K562 (cell line): ENCODE data around the gene ZNF296. TPM values are rescaled to one million over a fixed set of nuclear protein-coding genes. Genes with fewer than 3 reads are reported as not detected.

Source experiments
- ATAC-seq: fragments of 200-7000 bp; cut with Tn5 transposase; 3 replicates; pipeline ENCODE4 v1.9.1; 2020; ENCODE audit warnings: moderate library complexity
- BruUV-seq: library from RNA; stranded (reverse); fragments of 400-500 nt; replicated peaks from 2 replicates; lab custom pipeline; 2021; lab: Mats Ljungman, UMichigan
- CTCF ChIA-PET: fragments of 300-600 bp; formaldehyde crosslinking; extraction: SDS; loops from one replicate; lab custom pipeline; 2021; ENCODE audit warnings: low intra/inter-chr PET ratio; lab: Yijun Ruan, JAX
- POLR2A ChIA-PET: fragments of 300-600, 350-650 bp; sonication (Branson Sonifier 250); formaldehyde crosslinking; extraction: SDS; loops from one replicate; lab custom pipeline; 2021; ENCODE audit warnings: antibody characterized with exemption, inconsistent platforms; lab: Yijun Ruan, JAX
- DNase-seq, 4 experiments: peaks; one replicate each; pipeline versions ENCODE4 v3.0.0 to v3.0.0-alpha.2; 2011 to 2018; ENCODE audit warnings: low spot score in 3 of 4, mixed read lengths in 3 of 4; ENCODE audit errors: extremely low read depth in 1 of 4
- FAIRE-seq: peaks from 2 replicates; lab custom pipeline; 2011; peaks lifted over from hg19 to GRCh38; lab: Jason Lieb, UNC
- H2AFZ ChIP-seq: 2 replicates; pipeline ENCODE4 v1.6.0; 2011; ENCODE audit warnings: low read depth, low read length, control low read depth, inconsistent platforms
- H3K27ac ChIP-seq: fragments of 200-600 bp; 3 replicates; pipeline ENCODE4 v1.8.0; 2011; ENCODE audit warnings: low read depth, mild to moderate bottlenecking, control low read depth, inconsistent platforms, low read length, moderate library complexity, mixed read lengths; ENCODE audit errors: extremely low read depth
- H3K27me3 ChIP-seq, 2 experiments: fragments of 300-600 bp in 1 of 2; 2 replicates in 1 of 2; 3 replicates in 1 of 2; pipeline versions ENCODE4 v1.6.0 to v1.8.0; 2011; ENCODE audit warnings: inconsistent platforms in 2 of 2, low read length in 2 of 2, mild to moderate bottlenecking in 1 of 2, mixed read lengths in 1 of 2, moderate library complexity in 1 of 2; ENCODE audit not compliant: control insufficient read depth in 2 of 2, insufficient read depth in 2 of 2
- H3K36me3 ChIP-seq: fragments of 300-600 bp; 3 replicates; pipeline ENCODE4 v1.8.0; 2011; ENCODE audit warnings: mild to moderate bottlenecking, low read length, inconsistent platforms; ENCODE audit not compliant: control insufficient read depth, insufficient read depth
- H3K4me1 ChIP-seq, 2 experiments: fragments of 200-600 bp in 1 of 2; replicated peaks in 1 of 2; 2 replicates in 1 of 2; 3 replicates in 1 of 2; pipeline versions ENCODE4 v1.5.1 to v1.8.0; 2011; ENCODE audit warnings: inconsistent platforms in 2 of 2, low read length in 2 of 2, mild to moderate bottlenecking in 1 of 2, mixed read lengths in 1 of 2, moderate library complexity in 1 of 2; ENCODE audit not compliant: control insufficient read depth in 2 of 2, insufficient read depth in 2 of 2
- H3K4me2 ChIP-seq: 2 replicates; pipeline ENCODE4 v1.6.1; 2011; ENCODE audit warnings: low read length, control low read depth, inconsistent platforms, mixed read lengths; ENCODE audit not compliant: insufficient read depth
- H3K4me3 ChIP-seq: fragments of 200-600 bp; sonication (generic), shearing (Covaris generic); 2 replicates; pipeline ENCODE4 v1.5.1; 2016; ENCODE audit warnings: control low read depth, inconsistent platforms
- H3K79me2 ChIP-seq: fragments of 200-600 bp; 3 replicates; pipeline ENCODE4 v1.8.0; 2011; ENCODE audit warnings: low read length, inconsistent platforms; ENCODE audit not compliant: control insufficient read depth, insufficient read depth
- H3K9ac ChIP-seq, 2 experiments: 2 replicates each; pipeline versions ENCODE4 v1.6.0 to v1.6.1; 2011; ENCODE audit warnings: low read depth in 2 of 2, low read length in 2 of 2, control low read depth in 1 of 2, inconsistent platforms in 1 of 2, mild to moderate bottlenecking in 1 of 2, mixed read lengths in 1 of 2; ENCODE audit not compliant: insufficient read depth in 1 of 2
- H3K9me1 ChIP-seq: one replicate; pipeline ENCODE4 v1.6.0; 2011; ENCODE audit warnings: inconsistent platforms, mild to moderate bottlenecking, low read length, moderate library complexity; ENCODE audit not compliant: control insufficient read depth, insufficient read depth
- H3K9me3 ChIP-seq: replicated peaks from 2 replicates; pipeline ENCODE4 v1.5.1; 2011; ENCODE audit warnings: low read depth, low read length, inconsistent platforms; ENCODE audit not compliant: control insufficient read depth, insufficient read depth
- H4K20me1 ChIP-seq: replicated peaks from 2 replicates; pipeline ENCODE4 v1.6.1; 2011; ENCODE audit warnings: low read length, inconsistent platforms, mixed read lengths; ENCODE audit not compliant: control insufficient read depth, insufficient read depth
- BHLHE40 ChIP-seq: IDR thresholded peaks from 2 replicates; pipeline ENCODE4 v1.6.1; 2011; ENCODE audit warnings: low read length, improper control_type of control experiment
- CBX5 ChIP-seq: IDR thresholded peaks from 2 replicates; pipeline ENCODE4 v1.6.1; 2014; ENCODE audit warnings: low read depth, borderline replicate concordance
- ESRRA ChIP-seq: fragments of 450-650 bp; IDR thresholded peaks from 2 replicates; pipeline ENCODE4 v1.6.1; 2014; ENCODE audit warnings: low read depth, mild to moderate bottlenecking, moderate library complexity, borderline replicate concordance
- FOSL1 ChIP-seq: fragments of 200-800 bp; sonication (Bioruptor generic); conservative IDR thresholded peaks from 2 replicates; pipeline ENCODE4 v1.6.1; 2016; ENCODE audit warnings: missing genetic modification characterization, missing compliant biosample characterization
- JUND ChIP-seq, 2 experiments: IDR thresholded peaks; 2 replicates in 1 of 2; 3 replicates in 1 of 2; pipeline ENCODE4 v1.6.1; 2011; ENCODE audit warnings: borderline replicate concordance in 2 of 2, low read depth in 2 of 2, low read length in 2 of 2, improper control_type of control experiment in 1 of 2, missing biosample characterization in 1 of 2, missing genetic modification characterization in 1 of 2, missing genetic modification reagents in 1 of 2
- MAFK ChIP-seq: IDR thresholded peaks from 2 replicates; pipeline ENCODE4 v1.6.1; 2011; ENCODE audit warnings: low read length, improper control_type of control experiment
- NFATC3 ChIP-seq: fragments of 450-650 bp; IDR thresholded peaks from 2 replicates; pipeline ENCODE4 v1.6.1; 2017; ENCODE audit warnings: mild to moderate bottlenecking
- RFX1 ChIP-seq: fragments of 450-650 bp; IDR thresholded peaks from 2 replicates; pipeline ENCODE4 v1.6.1; 2016; ENCODE audit warnings: mild to moderate bottlenecking, moderate library complexity
- STAT5B ChIP-seq: fragments of 250-450 bp; sonication (Bioruptor Pico); IDR thresholded peaks from 2 replicates; pipeline ENCODE4 v1.8.0; 2021; ENCODE audit warnings: mild to moderate bottlenecking, inconsistent platforms
- WGBS: fragments of 100-300 bp; shearing (Covaris generic); methylation state at CpG from one replicate; pipeline ENCODE4 v1.1.6; 2016; ENCODE audit warnings: low coverage, mixed read lengths; ENCODE audit not compliant: insufficient coverage; ENCODE audit errors: missing lambda C conversion rate; 5-methylcytosine and 5-hydroxymethylcytosine counted together
- in situ Hi-C: fragments of 300-500 bp; cut with MboI; formaldehyde crosslinking; loops from 4 replicates; pipeline ENCODE4 v1.15.0; 2018; ENCODE audit warnings: inconsistent platforms, mixed read lengths
- intact Hi-C: fragments of 100-400 bp; cut with micrococcal nuclease; formaldehyde crosslinking; loops from 2 replicates; pipeline ENCODE4 v1.14.2; 2022
- polyA plus RNA-seq, 8 experiments: library from polyadenylated mRNA; depleted of rRNA in 4 of 8; stranded (reverse) in 5 of 8; unstranded in 3 of 8; fragments of >200 nt; fragmentation: Nextera tagmentation in 2 of 8; fragmentation: Illumina TruSeq in 1 of 8; extraction: Ambion mirVana in 2 of 8; extraction: Trizol in 1 of 8; gene quantifications; 2 replicates each; pipeline versions ENCODE4 v1.2.1 to v1.2.3, GENCODE V29; 2011 to 2014; ENCODE audit warnings: inconsistent platforms in 1 of 8, missing spikeins in 1 of 8
- total RNA-seq, 7 experiments: library from RNA; depleted of rRNA in 6 of 7; stranded (reverse); fragments of >200 nt in 6 of 7; fragmentation: Illumina TruSeq in 2 of 7; extraction: Trizol in 2 of 7; gene quantifications; 2 replicates each; pipeline versions ENCODE4 v1.2.1 to v1.2.3, GENCODE V29; 2011 to 2021; ENCODE audit warnings: low replicate concordance in 1 of 7
- TF ChIP-seq, protein P1 (sequence below): fragments of 250-450 bp; sonication (Bioruptor Pico); IDR thresholded peaks from 2 replicates; pipeline ENCODE4 v1.9.0; 2021; ENCODE audit warnings: mild to moderate bottlenecking
- TF ChIP-seq, protein P2 (sequence below): fragments of 200-800 bp; sonication (Bioruptor generic); IDR thresholded peaks from 2 replicates; pipeline ENCODE4 v1.6.1; 2017; ENCODE audit warnings: missing genetic modification characterization, missing compliant biosample characterization
- TF ChIP-seq, protein P3 (sequence below): sonication (generic); formaldehyde crosslinking; IDR thresholded peaks from 2 replicates; pipeline ENCODE4 v1.9.0; 2022; ENCODE audit warnings: mild to moderate bottlenecking, missing genetic modification reagents

Gene ZNF296
- total and polyA plus RNA-seq, 9 of the 15 experiments (the other 6 are each of a cell fraction or from before 2014, with no cell fraction given), result 0.03 to 8.8 (median 0.47) TPM; not detected in 1

DNA sequence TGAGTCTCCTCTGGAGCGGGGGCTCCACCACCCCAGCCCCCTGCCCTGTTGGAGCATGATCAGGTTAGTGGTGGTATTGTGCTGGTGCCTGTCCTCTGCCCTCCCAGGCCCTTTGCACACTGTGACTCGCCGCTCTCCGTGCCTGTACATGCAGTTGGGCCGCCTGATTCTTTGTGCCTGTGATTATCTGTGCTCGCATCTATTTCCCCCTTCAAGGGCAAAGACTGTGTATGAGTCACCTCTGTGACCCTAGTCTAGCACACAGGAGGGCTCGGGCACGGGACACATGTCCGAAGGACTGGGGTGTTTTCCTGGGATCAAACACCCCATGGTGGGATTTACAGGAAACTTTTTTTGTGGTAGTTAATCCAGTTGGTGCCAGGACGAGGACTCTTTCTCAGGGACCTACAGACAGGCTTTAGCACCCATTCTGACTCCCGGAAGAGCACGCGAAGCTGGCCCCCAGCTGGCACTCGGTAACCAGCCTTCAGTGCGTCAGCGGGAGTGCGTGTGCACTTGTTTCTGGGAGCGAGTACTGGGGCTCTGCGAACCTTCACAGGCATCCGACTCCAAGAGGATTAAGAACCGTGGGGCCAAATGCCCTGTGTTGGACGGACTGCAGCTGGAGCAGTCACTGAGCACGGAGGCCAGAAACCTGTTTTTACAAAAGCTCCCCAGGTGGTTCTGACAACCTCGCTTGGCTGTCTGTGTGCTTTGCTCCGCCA lies 23.4 kb upstream of the ZNF296 start:
- Histone ChIP-seq H3K4me2 (no peak overlapping the region), H3K9me1 (peaks cover 15% of the 10 kb centered on the region), H2AFZ (no peak overlapping the region), H3K79me2 (peaks cover 97% of the 10 kb centered on the region), H3K4me1 (peaks cover 39 to 68% of the 10 kb centered on the region in 2 experiments), H3K27ac (no peak overlapping the region; the same call in 2 of the 3 replicates), H4K20me1 (peaks cover 73% of the 10 kb centered on the region), H3K9ac (peak overlapping the region in 1 of 2 experiments; percentile 59; a peak in 2 of 4 replicates), H3K9me3 (no peaks in the 10 kb centered on the region), H3K27me3 (no peaks in the 10 kb centered on the region), H3K4me3 (no peak overlapping the region), H3K36me3 (peaks cover 67% of the 10 kb centered on the region; the same call in 2 of the 3 replicates)
- no TSS peak for BruUV-seq
- 76% methylated on average over 21 of the region's 25 CpGs for WGBS
- ChIA-PET POLR2A (interaction anchor here (1.0 to 1.8 kb wide), 3 partner anchors 10 to 15 kb away, joined by 4 to 5 read pairs (median 5); no protein-coding TSS in a partner anchor), CTCF (no interaction called here)
- in situ Hi-C loops (no loop called here), intact Hi-C loops (no loop called here)
- ATAC-seq (no peak), FAIRE-seq (peak; percentile 6), DNase-seq (no peak)
- TF ChIP-seq CBX5 (no peak), JUND (IDR thresholded peaks at IDR 0.05; ENCODE audit: borderline replicate concordance, low read depth, low read length) (peak; percentile 80), JUND (tag; IDR thresholded peaks at IDR 0.05; ENCODE audit: borderline replicate concordance, low read depth, low read length) (no peak; the same call in 2 of the 3 replicates), ESRRA (peak; percentile 64; the same call in 1 of the 2 replicates), FOSL1 (tag) (peak; percentile 90), RFX1 (no peak), MAFK (no peak), NFATC3 (no peak), STAT5B (no peak), BHLHE40 (peak; percentile 30; the same call in 1 of the 2 replicates)
- TF ChIP-seq, protein P1, sequence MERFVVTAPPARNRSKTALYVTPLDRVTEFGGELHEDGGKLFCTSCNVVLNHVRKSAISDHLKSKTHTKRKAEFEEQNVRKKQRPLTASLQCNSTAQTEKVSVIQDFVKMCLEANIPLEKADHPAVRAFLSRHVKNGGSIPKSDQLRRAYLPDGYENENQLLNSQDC (CRISPR knock-in tag), result no peak
- TF ChIP-seq, protein P2, sequence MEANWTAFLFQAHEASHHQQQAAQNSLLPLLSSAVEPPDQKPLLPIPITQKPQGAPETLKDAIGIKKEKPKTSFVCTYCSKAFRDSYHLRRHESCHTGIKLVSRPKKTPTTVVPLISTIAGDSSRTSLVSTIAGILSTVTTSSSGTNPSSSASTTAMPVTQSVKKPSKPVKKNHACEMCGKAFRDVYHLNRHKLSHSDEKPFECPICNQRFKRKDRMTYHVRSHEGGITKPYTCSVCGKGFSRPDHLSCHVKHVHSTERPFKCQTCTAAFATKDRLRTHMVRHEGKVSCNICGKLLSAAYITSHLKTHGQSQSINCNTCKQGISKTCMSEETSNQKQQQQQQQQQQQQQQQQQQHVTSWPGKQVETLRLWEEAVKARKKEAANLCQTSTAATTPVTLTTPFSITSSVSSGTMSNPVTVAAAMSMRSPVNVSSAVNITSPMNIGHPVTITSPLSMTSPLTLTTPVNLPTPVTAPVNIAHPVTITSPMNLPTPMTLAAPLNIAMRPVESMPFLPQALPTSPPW (CRISPR knock-in tag), result peak; percentile 28; the same call in 1 of the 2 replicates
- TF ChIP-seq, protein P3, sequence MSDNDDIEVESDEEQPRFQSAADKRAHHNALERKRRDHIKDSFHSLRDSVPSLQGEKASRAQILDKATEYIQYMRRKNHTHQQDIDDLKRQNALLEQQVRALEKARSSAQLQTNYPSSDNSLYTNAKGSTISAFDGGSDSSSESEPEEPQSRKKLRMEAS (CRISPR knock-in tag), result no peak
